T-helper 1 cell treated with Interleukin-12 subunit alpha and Interleukin-12 subunit beta and Interleukin-4 antibody, amounts not matched to agents 30 μg/mL and 1 μg/mL, for 36 hours (primary cell): Measurements from ENCODE around the gene ANTXRL.

Source experiments
- H3K27ac Mint-ChIP-seq: one replicate; pipeline ENCODE4 v1.8.0; 2021; ENCODE audit warnings: mild to moderate bottlenecking, mixed read lengths
- H3K27me3 Mint-ChIP-seq: one replicate; pipeline ENCODE4 v1.8.0; 2021; ENCODE audit warnings: low read depth, mixed read lengths
- H3K36me3 Mint-ChIP-seq: one replicate; pipeline ENCODE4 v1.8.0; 2021; ENCODE audit warnings: low read depth, mixed read lengths
- H3K4me1 Mint-ChIP-seq: one replicate; pipeline ENCODE4 v1.8.0; 2021; ENCODE audit warnings: low read depth, mixed read lengths
- H3K4me3 Mint-ChIP-seq: one replicate; pipeline ENCODE4 v1.8.0; 2021; ENCODE audit warnings: mild to moderate bottlenecking, moderate library complexity, mixed read lengths
- H3K9me3 Mint-ChIP-seq: one replicate; pipeline ENCODE4 v1.8.0; 2021; ENCODE audit warnings: mixed read lengths

ANTXRL gene

DNA sequence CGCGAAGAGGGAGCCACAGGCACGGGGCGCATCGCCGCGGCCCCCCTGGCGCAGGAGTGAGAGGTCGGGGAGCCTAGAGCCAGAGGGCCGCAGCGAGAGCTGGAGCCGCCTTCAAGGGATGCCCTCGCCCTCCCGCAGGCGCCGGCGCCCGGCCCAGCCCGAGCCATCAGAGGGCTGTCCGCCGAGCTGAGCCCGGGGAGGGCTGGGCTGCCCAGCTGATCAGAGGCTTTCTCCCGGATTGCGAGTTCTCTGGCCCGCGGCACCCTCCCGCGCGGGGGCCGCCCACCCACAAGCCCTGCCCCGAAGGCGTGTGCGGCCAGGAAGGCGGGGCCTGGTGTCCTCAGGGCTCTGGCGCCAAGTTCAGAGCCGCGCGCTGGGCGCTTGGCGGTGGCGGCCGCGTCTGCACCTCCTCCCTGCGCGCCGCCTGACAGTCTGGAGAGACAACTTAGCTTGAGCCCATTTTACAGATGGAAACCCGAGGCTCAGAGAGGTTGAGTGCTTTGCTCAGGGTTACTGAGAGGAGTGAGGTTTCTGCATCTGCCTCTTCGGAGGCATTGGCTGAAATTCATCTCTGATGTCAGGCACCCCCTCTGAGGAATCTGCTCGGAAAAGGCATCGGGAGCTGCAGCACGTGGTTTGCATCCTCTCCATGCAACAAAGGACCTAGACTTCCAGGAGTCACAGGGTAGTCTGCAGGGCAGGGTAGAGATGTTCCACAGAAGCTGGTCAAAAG is 3.8 kb upstream of the ANTXRL start:
- no peaks in the 10 kb centered on the region for H3K36me3 Mint-ChIP-seq
- peaks cover 20% of the 10 kb centered on the region for H3K4me1 Mint-ChIP-seq
- H3K4me3 Mint-ChIP-seq = peak overlapping the region; percentile 65
- H3K27ac Mint-ChIP-seq = no peak overlapping the region
- H3K9me3 Mint-ChIP-seq = no peaks in the 10 kb centered on the region
- peaks cover 34% of the 10 kb centered on the region for H3K27me3 Mint-ChIP-seq

DNA sequence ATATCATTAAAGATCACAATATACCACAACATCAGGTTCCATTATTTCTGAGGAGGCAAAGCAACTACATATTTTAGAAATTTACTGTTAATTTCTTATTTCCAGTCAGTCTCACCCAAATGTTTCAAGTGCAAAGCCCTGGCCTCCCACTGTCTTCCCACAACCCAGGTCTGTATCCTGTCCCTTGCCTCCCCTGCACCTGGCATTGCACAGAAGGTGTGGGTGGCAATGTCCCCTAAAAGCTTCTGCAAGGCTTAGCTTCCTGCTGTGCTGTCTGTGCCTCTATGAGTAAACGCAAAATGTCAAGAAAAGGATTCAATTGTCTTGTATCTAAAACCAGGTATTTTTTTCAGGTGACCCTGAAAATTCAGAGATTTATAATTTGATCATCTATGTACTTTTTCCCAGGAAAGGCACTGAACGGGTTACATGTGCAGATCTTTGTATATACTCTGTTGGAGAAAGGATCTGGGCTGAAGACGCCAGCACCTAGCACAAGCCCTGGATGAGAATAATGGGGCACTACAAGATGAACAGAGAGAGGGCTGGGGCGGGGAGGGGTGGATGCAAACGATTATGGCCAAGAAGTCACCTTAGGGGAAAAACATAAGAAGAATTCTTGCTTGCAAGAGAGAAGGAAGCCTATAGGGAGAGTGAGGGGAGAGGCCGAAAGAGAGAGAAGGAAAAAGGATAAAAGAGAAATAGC is 3.1 kb upstream of the ANTXRL start:
- Mint-ChIP-seq H3K9me3 (no peaks in the 10 kb centered on the region), H3K4me1 (peaks cover 20% of the 10 kb centered on the region), H3K4me3 (peak overlapping the region; percentile 89), H3K36me3 (no peaks in the 10 kb centered on the region), H3K27ac (peak overlapping the region; percentile 77), H3K27me3 (peaks cover 30% of the 10 kb centered on the region)

DNA sequence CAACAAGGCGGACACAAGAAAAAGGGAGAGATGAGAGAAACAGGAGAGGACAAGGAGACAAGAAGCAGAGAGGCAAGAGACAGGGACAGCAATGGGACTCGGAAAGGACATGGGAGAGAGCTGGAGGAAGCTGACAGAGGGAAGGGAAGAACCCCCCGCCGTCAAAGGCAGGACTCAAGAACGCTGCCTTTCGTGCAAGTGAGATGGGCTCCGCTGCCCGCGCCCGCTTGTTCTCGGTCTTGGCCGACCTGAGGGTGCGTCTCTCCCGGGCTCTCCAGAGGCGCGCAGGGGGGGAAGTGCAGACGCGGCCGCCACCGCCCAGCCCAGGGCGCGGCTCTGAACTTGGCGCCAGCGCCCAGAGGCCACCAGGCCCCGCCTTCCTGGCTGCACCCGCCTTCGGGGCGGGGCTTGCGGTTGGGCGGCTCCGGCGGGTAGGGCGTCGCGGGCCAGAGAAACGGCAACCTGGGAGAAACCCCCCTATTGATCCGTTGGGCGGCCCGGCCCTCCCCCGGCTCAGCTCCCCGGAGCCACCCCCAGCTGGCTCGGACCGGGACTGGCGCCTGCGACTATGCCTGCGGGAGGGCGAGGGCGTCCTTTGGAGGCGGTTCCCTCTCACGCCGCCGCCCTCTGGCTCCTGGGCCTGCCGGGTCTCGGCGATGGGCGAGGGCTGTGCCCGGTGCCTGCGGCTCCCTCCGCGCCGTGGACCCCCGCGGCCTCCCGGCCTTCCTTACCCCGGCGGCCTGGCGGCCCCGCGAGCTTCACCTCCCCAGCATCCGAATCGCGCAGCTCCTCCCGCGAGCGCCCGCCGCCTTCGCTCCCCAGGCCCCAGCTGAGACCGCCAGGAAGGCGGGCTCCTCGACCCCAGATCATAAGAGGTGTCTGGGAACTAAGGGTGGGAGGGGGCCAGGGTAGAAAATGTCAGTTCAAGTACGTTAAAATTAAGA is 2.2 kb upstream of the ANTXRL start:
- H3K27me3 Mint-ChIP-seq = peaks cover 26% of the 10 kb centered on the region
- H3K4me1 Mint-ChIP-seq = peaks cover 20% of the 10 kb centered on the region
- H3K4me3 Mint-ChIP-seq = peak overlapping the region; percentile 89
- H3K36me3 Mint-ChIP-seq = no peaks in the 10 kb centered on the region
- H3K27ac Mint-ChIP-seq = peak overlapping the region; percentile 77
- no peaks in the 10 kb centered on the region for H3K9me3 Mint-ChIP-seq

DNA sequence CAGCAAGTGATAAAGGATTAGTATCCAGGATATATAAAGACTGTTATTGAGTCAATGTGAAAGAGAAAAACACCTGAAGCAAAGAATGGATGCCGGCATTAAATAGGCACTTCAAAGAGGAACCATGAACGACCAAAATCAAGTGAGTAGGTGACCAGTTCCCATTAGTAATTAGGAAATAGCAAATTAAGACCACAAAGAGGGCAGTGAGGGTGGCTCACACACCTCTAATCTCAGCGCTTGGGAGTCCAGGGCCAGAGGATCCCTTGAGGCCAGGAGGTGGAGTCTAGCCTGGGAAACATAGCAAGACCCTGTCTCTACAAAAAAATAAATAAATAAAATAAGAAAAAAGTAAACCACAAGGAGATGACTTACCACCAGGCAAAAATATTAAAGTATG is 1.5 kb upstream of the ANTXRL start:
- Mint-ChIP-seq H3K4me1 (peaks cover 20% of the 10 kb centered on the region), H3K9me3 (no peaks in the 10 kb centered on the region), H3K4me3 (peak overlapping the region; percentile 67), H3K27ac (peak overlapping the region; percentile 67), H3K36me3 (no peaks in the 10 kb centered on the region), H3K27me3 (peaks cover 19% of the 10 kb centered on the region)

DNA sequence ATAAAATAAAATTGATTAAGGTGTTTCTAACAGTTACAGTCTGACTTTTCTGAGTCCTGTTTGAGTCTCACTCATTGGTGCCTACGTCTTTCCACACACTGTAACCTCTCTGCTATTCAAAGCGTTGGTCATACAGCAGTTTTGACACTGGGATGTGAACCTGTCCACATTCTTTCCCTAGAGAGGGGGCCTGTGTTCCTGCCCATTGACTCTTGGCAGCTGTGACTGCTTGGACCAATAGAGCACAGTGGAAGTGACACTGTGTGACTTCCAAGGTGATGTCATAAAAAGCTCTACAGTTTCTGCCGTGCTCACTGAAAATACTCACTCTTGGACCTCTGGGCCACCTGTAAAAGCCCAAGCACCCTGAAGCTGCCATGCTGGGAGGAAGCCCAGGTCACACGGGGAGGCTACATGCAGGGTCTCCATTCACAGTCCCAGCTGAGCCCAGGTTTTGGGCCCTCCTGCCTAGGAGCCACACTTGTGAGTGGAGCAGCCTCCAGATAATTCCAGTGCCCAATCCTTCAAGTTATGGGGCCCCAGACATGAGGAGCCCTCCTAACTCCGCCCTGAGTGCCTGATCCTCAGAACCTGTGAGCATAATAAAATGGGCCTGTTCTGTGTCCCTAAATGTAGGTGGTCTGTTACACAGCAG is 704 bp upstream of the ANTXRL start:
- H3K36me3 Mint-ChIP-seq = no peaks in the 10 kb centered on the region
- H3K4me1 Mint-ChIP-seq = peaks cover 24% of the 10 kb centered on the region
- H3K27ac Mint-ChIP-seq = no peak overlapping the region
- H3K4me3 Mint-ChIP-seq = no peak overlapping the region
- H3K27me3 Mint-ChIP-seq = peaks cover 19% of the 10 kb centered on the region
- H3K9me3 Mint-ChIP-seq = no peaks in the 10 kb centered on the region

DNA sequence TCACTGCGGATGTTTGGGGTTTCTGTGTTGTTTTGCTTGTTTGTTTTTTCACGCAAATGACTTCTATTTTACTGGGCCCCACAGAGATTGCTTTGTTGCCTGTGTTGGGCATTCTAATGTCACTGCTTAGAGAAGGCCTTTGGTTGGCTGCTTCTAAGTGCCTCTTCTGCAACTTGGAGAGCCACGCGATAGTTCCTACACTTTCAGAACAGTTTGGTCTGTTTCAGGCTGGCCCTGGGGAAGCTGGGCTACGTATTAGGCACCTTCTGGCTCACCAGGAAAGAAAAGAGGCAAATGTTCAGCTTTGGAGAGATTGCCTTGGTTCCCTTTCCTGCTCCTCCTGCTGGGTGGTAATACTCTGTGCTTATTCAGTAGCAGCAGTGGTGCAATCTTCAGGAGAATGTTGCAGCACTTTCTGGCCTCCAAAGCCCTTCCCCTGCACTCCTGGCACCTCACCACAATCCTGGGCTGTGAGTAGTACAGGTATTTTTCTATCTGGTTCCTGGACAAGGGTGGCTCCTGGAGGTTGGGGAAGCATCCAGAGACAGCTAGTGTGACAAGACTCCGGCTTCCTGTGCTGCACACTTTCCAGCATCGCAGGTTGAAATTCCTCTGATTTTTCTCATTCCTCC is 1.2 kb downstream of the ANTXRL start:
- peaks cover 12% of the 10 kb centered on the region for H3K27me3 Mint-ChIP-seq
- H3K27ac Mint-ChIP-seq = no peak overlapping the region
- H3K9me3 Mint-ChIP-seq = no peaks in the 10 kb centered on the region
- no peaks in the 10 kb centered on the region for H3K36me3 Mint-ChIP-seq
- peaks cover 18% of the 10 kb centered on the region for H3K4me1 Mint-ChIP-seq
- H3K4me3 Mint-ChIP-seq = no peak overlapping the region

DNA sequence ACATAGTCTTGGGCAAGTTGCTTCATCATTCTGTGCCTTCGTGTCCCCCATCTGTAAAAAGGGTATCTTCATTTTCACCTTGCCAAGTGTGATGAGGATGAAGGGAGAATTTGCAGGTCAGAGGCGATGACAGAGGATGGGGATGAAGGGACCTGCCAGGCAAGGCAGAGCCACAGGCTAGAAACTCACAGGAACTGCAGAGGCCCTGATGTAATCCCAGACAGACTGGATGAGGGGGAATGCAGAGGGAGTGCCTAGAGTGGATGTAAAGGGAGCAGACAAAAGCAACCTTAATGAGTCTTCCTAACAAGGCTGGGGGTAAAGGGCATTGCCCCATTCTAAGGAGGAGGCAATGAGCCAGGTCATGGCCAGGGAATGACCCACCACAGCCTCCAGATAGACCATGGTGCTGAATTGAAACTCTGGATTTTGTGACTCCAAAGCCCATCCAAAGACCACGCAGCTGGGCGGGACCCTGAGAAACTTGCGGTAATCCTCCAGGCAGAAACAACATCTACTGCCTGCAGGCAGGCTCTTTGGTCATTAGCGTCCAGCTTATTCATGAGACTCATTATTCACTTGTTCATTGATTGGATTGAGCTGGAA is 1.9 kb downstream of the ANTXRL start:
- no peaks in the 10 kb centered on the region for H3K36me3 Mint-ChIP-seq
- no peak overlapping the region for H3K27ac Mint-ChIP-seq
- peaks cover 14% of the 10 kb centered on the region for H3K4me1 Mint-ChIP-seq
- H3K4me3 Mint-ChIP-seq = no peak overlapping the region
- H3K27me3 Mint-ChIP-seq = peaks cover 12% of the 10 kb centered on the region
- no peaks in the 10 kb centered on the region for H3K9me3 Mint-ChIP-seq

DNA sequence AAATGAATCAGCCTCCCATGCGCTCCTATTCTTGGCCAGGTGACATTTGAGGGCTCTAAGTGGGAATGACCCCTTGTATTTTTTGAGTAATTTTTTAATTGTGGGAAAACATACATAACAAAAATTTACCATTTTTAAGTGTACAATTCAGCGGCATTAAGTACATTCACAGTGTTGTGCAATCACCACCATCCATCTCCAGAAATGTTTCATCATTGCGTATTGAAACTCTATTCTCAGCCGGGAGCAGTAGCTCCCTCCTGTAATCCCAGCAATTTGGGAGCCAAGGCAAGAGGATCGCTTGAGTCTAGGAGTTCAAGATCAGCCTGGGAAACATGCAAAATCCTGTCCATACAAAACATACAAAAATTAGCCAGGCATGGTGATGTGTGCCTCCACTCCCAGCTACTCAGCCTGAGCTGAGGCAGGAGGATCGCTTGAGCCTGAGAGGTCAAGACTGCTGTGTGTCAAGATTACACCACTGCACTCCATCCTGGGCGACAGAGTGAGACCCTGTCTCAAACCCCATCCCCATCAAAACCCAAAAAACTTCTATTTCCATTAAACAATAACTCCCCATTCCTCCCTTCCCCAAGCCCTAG is 2.5 kb downstream of the ANTXRL start:
- Mint-ChIP-seq H3K36me3 (no peaks in the 10 kb centered on the region), H3K4me3 (no peak overlapping the region), H3K4me1 (peaks cover 9% of the 10 kb centered on the region), H3K9me3 (no peaks in the 10 kb centered on the region), H3K27me3 (peaks cover 12% of the 10 kb centered on the region), H3K27ac (no peak overlapping the region)

DNA sequence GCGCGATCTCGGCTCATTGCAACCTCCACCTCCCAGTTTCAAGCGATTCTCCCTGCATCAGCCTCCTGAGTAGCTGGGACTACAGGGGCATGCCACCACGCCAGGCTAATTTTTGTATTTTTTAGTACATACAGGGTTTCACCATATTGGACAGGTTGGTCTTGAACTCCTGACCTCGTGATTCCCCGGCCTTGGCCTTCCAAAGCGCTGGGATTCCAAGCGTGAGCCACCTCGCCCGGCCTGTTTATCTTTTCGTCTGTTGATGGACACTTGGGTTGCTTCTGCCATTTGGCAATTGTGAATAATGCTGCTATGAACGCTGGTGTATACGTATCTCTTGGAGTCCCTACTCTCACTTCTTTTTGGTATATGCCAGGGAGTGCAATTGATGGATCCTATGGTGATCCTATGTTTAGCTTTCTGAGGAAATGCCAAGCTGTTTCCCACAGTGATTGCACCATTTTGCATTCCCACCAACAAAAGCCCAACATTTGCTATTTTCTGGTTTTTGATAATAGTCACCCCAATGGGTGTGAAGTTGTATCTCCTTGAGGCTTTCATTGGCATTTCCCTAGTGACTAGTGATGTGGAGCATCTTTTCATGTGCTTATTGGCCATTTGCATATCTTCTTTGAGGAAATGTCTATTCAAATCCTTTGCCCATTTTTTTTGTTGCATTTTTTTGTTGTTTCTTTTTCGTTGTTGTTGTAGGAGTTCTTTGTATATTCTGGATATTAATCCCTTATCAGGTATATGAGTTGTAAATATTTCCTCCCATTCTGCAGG is 3.5 kb downstream of the ANTXRL start:
- H3K27me3 Mint-ChIP-seq = peaks cover 12% of the 10 kb centered on the region
- H3K4me1 Mint-ChIP-seq = peaks cover 6% of the 10 kb centered on the region
- no peaks in the 10 kb centered on the region for H3K36me3 Mint-ChIP-seq
- H3K9me3 Mint-ChIP-seq = no peaks in the 10 kb centered on the region
- no peak overlapping the region for H3K4me3 Mint-ChIP-seq
- no peak overlapping the region for H3K27ac Mint-ChIP-seq

DNA sequence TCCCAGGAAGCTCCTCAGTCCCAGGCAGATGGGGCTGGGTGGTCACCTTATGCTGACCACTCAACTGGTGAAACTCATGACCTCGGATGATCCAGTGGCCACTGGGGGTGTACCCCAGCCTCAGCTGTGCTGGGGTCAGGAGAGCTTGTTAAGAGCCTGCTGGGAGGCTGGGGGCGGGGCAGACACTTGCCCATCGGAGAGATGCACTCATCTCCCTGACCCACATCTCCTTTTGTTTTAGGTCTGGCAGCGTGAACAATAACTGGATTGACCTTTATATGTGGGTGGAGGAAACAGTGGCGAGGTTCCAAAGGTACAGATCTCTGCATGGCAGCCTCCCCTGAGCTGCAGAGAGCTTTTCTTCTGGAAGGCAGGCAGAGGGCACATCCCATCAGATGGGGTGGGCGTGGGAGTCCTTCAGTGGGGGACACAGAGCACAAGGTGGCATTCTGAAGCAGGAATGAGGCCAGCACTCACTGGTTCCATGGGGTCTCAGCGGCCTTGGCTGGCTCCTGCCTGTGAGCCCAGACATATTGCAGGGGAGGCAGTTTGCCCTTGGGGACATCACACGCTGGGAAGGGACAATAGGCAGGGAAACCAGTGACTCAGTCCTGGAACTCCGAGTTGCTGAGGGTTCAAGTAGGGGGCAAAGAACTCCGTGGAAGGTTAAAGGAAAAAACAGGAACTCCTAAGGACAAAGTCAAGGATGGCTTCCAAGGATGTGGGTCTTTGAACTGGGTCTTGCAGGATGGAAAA is 5.2 kb downstream of the ANTXRL start:
- Mint-ChIP-seq H3K4me3 (no peak overlapping the region), H3K9me3 (no peaks in the 10 kb centered on the region), H3K27ac (no peak overlapping the region), H3K27me3 (peaks cover 12% of the 10 kb centered on the region), H3K36me3 (no peaks in the 10 kb centered on the region), H3K4me1 (peaks cover 6% of the 10 kb centered on the region)

DNA sequence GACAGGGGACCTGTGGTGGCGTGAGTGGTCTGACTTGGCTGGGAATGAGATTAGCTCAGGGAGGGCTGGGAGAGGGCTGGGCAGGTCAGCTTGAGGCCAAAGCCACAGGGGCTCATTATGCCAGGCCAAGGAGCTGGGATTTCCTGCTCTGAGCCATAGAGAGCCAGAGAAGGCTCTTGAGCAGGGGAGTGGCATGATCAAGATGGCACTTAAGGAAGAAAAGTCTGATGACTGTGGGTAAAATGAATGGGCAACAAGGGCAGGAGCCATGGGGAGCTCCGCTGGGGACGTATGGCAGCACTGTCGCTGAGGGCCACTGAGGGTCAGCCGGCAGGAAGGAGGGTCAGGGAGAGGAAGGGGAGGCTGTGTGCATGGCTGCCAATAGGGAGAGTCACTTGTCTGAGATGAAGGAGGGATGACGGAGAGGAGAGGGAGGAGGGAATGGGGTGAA is 5.8 kb downstream of the ANTXRL start:
- Mint-ChIP-seq H3K9me3 (no peaks in the 10 kb centered on the region), H3K4me3 (no peak overlapping the region), H3K27ac (no peak overlapping the region), H3K4me1 (peaks cover 6% of the 10 kb centered on the region), H3K36me3 (no peaks in the 10 kb centered on the region), H3K27me3 (peaks cover 12% of the 10 kb centered on the region)

DNA sequence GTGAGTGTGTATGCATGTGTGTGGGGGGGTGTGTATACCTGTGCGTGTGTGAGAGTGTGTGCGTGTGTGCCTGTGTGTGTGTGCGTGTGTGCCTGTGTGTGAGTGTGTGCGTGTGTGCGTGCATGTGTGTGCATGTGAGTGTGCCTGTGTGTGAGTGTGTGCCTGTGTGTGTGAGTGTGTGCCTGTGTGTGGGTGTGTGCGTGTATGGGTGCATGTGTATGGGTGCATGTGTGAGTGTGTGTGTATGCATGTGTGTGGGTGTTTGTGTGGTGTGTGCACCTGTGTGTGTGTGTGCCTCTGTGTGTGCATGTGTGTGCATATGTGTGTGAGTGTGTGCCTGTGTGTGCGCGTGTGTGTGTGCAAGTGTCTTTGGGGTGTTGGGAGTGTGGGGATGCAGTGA is 6.4 kb downstream of the ANTXRL start:
- H3K36me3 Mint-ChIP-seq = no peaks in the 10 kb centered on the region
- H3K9me3 Mint-ChIP-seq = no peaks in the 10 kb centered on the region
- H3K27ac Mint-ChIP-seq = no peak overlapping the region
- no peak overlapping the region for H3K4me3 Mint-ChIP-seq
- peaks cover 12% of the 10 kb centered on the region for H3K27me3 Mint-ChIP-seq
- peaks cover 10% of the 10 kb centered on the region for H3K4me1 Mint-ChIP-seq
